Activated naive CD4-positive, alpha-beta T cell treated with anti-CD3 and anti-CD28 coated beads for 36 hours (primary cell): Measurements from ENCODE around the gene UGT3A2. TPM values are rescaled to one million over a fixed set of nuclear protein-coding genes. Genes with fewer than 3 reads are reported as not detected.
"Not testable (repeated sequence)": the region's sequence is repeated elsewhere in the genome, so short reads cannot be mapped to it uniquely, and the experiment has no call there.

Experiments
- CTCF ChIA-PET: fragments of 350-600 bp; sonication (Branson Sonifier 250); formaldehyde crosslinking; loops from one replicate; lab custom pipeline; 2021; ENCODE audit warnings: antibody characterized with exemption; lab: Charles Lee
- DNase-seq: peaks from one replicate; pipeline ENCODE4 v3.0.0-alpha.2; 2020
- H3K27ac Mint-ChIP-seq: one replicate; pipeline ENCODE4 v1.8.0; 2021; ENCODE audit warnings: mild to moderate bottlenecking, mixed read lengths
- H3K27me3 Mint-ChIP-seq: one replicate; pipeline ENCODE4 v1.8.0; 2021; ENCODE audit warnings: low read depth, mixed read lengths
- H3K36me3 Mint-ChIP-seq: one replicate; pipeline ENCODE4 v1.8.0; 2021; ENCODE audit warnings: low read depth, mixed read lengths
- H3K4me1 Mint-ChIP-seq: one replicate; pipeline ENCODE4 v1.8.0; 2021; ENCODE audit warnings: low read depth, mixed read lengths
- H3K4me3 Mint-ChIP-seq: one replicate; pipeline ENCODE4 v1.8.0; 2021; ENCODE audit warnings: mild to moderate bottlenecking, moderate library complexity, mixed read lengths
- H3K9me3 Mint-ChIP-seq: one replicate; pipeline ENCODE4 v1.8.0; 2021; ENCODE audit warnings: mixed read lengths
- intact Hi-C: fragments of 100-400 bp; cut with micrococcal nuclease; formaldehyde crosslinking; loops from one replicate; pipeline ENCODE4 v1.15.1; 2023
- total RNA-seq, 2 experiments: library from RNA; stranded (reverse); gene quantifications; one replicate each; pipeline ENCODE4 v1.2.3, GENCODE V29; 2021

The UGT3A2 gene
- total RNA-seq, 2 experiments from 2014 or later = not detected

DNA sequence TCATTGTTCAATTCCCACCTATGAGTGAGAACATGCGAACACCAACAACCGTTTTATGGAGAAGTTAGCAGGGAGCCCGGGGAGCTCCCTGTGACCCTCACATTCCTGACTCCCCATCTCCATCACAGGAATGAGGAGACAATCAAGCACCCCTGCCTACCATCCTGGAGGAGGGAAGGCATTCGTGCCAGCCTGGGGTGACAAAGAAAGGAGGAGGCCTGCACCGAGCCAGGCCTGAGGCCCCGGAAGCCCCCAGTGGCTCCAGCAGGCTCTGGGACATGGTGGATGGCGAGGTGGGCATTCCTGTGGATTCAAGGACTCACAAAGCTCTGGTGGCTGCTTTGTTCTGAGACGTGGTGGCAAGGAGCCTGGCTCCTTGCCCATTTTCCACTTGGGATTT is 39.0 kb downstream of the UGT3A2 start:
- H3K9me3 Mint-ChIP-seq = no peaks in the 10 kb centered on the region
- no peak for DNase-seq
- H3K27me3 Mint-ChIP-seq = peaks cover 5% of the 10 kb centered on the region
- H3K4me1 Mint-ChIP-seq = no peaks in the 10 kb centered on the region
- no peak overlapping the region for H3K4me3 Mint-ChIP-seq
- H3K36me3 Mint-ChIP-seq = no peaks in the 10 kb centered on the region
- no peak overlapping the region for H3K27ac Mint-ChIP-seq
- intact Hi-C loops = no loop called here
- CTCF ChIA-PET = no interaction called here

DNA sequence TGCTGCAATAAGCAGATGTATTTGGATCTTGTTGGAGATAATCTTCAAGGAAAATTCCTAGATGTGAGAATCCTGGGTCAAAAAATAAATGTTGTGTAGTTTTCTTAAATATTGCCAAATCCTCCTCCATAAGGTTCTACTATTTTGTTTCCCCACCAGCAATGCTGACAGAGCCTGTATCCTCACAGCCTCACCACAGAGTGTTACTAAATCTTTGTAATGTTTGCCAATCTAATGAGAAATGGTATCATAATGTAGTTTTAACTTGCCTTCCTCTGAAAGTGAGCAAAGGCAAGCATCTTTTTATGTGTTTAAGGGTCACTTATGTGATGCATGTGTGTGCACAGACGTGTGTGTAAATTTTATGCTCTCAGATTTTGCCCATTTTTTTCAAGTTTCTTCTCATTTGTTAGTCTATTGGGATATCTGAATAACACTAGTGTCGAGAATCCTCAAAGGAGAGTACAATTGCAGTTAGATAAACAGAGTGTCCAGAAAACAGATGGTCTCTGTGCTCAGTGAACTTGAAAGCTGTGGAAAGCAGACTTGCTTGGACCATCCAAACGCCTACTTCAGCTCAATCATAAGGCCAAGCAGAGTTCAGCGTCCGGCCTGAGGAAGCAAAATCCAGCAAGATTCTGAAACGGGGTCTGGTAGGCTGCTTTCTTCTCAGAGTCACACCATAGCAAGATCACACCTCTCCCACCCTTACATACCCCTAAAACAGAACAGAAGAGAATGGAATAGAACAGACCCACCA is 39.8 kb downstream of the UGT3A2 start:
- Mint-ChIP-seq H3K36me3 (no peaks in the 10 kb centered on the region), H3K4me1 (no peaks in the 10 kb centered on the region), H3K27ac (no peak overlapping the region), H3K9me3 (no peaks in the 10 kb centered on the region), H3K4me3 (no peak overlapping the region), H3K27me3 (peaks cover 5% of the 10 kb centered on the region)
- CTCF ChIA-PET = no interaction called here
- DNase-seq = no peak
- intact Hi-C loops = no loop called here

DNA sequence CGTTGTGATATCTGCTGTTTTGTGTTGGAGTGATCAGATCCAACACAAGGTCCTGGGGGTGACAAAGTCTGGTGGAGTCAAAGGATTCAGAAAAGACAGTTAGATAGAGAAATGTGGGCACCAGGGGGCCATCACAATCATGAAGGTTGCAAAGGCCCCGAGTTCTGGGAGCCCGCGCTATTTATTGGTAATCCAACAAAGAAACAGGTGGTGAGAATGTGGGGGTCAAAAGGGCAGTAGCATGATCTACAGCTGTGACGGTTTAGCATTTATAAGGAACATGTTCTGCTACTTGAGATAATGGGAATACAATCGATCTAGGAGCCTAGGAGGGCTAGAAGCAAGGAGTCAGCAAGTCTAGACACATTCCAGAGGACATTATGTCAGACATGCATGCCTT is 44.4 kb downstream of the UGT3A2 start:
- H3K9me3 Mint-ChIP-seq, intact Hi-C loops: not testable (repeated sequence)

DNA sequence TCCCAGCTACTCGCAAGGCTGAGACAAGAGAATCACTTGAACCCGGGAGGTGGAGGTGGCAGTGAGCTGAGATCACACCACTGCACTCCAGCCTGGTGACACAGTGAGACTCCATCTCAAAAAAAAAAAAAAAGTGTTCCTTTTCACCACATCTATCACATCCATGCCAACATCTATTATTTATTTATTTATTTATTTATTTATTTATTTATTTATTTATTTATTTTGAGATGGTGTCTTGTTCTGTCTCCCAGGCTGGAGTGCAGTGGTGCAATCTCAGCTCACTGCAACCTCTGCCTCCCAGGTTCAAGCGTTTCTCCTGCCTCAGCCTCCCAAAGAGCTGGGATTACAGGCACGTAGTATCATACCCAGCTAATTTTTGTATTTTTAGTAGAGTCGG is 47.1 kb downstream of the UGT3A2 start:
- peaks cover 12% of the 10 kb centered on the region for H3K9me3 Mint-ChIP-seq
- H3K36me3 Mint-ChIP-seq, CTCF ChIA-PET, H3K4me3 Mint-ChIP-seq, H3K27ac Mint-ChIP-seq, intact Hi-C loops, H3K27me3 Mint-ChIP-seq, DNase-seq, H3K4me1 Mint-ChIP-seq: not testable (repeated sequence)

More for the DNA sequence above, 44.4 kb downstream of the UGT3A2 start:
- not testable (repeated sequence) for H3K36me3 Mint-ChIP-seq, H3K4me3 Mint-ChIP-seq, H3K4me1 Mint-ChIP-seq, H3K27me3 Mint-ChIP-seq, DNase-seq, H3K27ac Mint-ChIP-seq
- CTCF ChIA-PET = interaction anchor here (0.6 kb wide), 1 partner anchor 601 kb away, joined by 3 read pairs; no protein-coding TSS in a partner anchor

DNA sequence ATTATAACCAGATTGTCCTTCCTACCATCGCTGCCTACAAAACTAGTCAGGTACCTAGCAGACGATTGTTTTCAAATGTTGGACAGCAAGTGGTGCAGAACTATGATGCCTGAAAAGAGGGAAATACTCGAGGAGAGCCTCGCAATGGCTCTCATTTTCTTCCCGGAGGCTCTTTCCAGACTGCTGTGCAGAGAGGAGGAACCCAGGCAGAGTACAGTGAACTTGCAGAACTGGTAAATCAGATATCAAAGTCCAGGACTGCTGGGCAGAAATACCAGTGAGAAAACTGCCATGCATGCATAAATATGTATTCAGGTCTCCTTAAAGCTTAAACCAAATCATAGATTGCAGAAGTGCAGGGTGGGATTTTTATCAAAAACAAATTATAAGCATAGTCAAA is 49.1 kb downstream of the UGT3A2 start:
- intact Hi-C loops = no loop called here
- H3K9me3 Mint-ChIP-seq = peaks cover 28% of the 10 kb centered on the region

DNA sequence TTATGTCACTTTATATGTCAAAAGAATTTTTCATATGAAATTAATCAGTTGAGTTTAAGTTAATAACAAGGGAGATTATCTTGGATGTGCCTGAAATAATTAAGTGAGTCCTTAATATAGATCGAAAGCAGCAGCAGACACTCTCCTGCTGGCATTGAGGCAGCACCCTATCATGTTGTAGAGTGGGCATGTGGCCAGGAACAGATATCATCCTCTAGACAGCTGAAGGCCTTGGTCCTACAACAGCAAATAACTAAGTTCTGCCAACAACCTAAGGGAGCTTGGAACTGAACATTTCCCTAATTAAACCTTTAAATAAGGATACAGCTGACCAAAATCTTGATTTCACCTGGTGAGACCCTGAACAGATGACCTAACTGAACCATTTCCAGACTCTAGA is 49.7 kb downstream of the UGT3A2 start:
- H3K27me3 Mint-ChIP-seq = no peaks in the 10 kb centered on the region
- DNase-seq = no peak
- CTCF ChIA-PET = no interaction called here
- no peak overlapping the region for H3K4me3 Mint-ChIP-seq
- intact Hi-C loops = no loop called here
- no peak overlapping the region for H3K27ac Mint-ChIP-seq
- H3K9me3 Mint-ChIP-seq = peaks cover 30% of the 10 kb centered on the region
- peaks cover 2% of the 10 kb centered on the region for H3K36me3 Mint-ChIP-seq
- no peaks in the 10 kb centered on the region for H3K4me1 Mint-ChIP-seq

More for the DNA sequence above, 49.1 kb downstream of the UGT3A2 start:
- no peak overlapping the region for H3K4me3 Mint-ChIP-seq
- H3K27ac Mint-ChIP-seq = no peak overlapping the region
- H3K36me3 Mint-ChIP-seq = peaks cover 2% of the 10 kb centered on the region
- no peaks in the 10 kb centered on the region for H3K27me3 Mint-ChIP-seq
- H3K4me1 Mint-ChIP-seq = no peaks in the 10 kb centered on the region
- no peak for DNase-seq
- CTCF ChIA-PET = interaction anchor here (1.0 kb wide), 1 partner anchor 91 kb away, joined by 3 read pairs; no protein-coding TSS in a partner anchor

DNA sequence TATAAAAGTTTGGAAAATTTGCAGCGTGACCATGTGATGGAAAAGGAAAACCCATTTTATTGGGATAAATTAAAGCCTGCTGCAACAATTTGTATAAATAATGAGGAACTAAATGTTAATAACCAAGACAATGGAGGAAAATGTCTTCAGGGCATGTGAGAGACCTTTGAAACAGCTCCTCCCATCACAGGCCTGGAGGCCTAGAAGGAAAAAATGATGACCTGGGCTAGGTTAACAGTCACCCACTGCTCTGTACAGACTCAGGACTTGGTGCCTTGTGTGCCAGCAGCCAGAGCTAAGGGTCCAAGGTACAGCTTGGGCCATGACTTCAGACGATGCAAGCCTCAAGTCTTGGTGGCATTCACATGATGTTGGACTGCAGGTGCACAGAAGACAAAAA is 53.5 kb downstream of the UGT3A2 start:
- intact Hi-C loops = no loop called here
- no peak overlapping the region for H3K27ac Mint-ChIP-seq
- H3K27me3 Mint-ChIP-seq = no peaks in the 10 kb centered on the region
- DNase-seq = no peak
- H3K4me3 Mint-ChIP-seq = no peak overlapping the region
- H3K36me3 Mint-ChIP-seq = peaks cover 2% of the 10 kb centered on the region
- peaks cover 33% of the 10 kb centered on the region for H3K9me3 Mint-ChIP-seq
- H3K4me1 Mint-ChIP-seq = no peaks in the 10 kb centered on the region
- CTCF ChIA-PET = no interaction called here

DNA sequence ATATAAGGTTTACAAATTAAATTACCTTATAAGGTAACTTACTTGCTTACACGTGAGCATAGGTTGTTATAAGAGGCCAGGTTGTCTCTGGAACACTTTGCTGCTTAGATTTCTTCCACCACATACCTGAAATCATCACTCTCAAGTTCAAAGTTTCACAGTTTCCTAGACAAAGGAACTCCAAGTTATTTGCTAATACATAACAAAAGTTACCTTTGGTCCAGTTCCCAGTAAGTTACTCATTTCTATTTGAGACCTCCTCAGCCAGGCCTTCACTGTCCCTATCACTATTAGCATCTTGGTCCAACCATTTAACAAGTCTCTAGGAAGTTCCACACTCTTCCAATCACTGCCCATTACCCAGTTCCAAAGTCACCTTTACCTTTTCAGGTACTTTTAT is 57.0 kb downstream of the UGT3A2 start:
- CTCF ChIA-PET = no interaction called here
- H3K27ac Mint-ChIP-seq = no peak overlapping the region
- no peaks in the 10 kb centered on the region for H3K27me3 Mint-ChIP-seq
- H3K4me1 Mint-ChIP-seq = no peaks in the 10 kb centered on the region
- DNase-seq = no peak
- H3K4me3 Mint-ChIP-seq = no peak overlapping the region
- intact Hi-C loops = no loop called here
- peaks cover 21% of the 10 kb centered on the region for H3K9me3 Mint-ChIP-seq
- H3K36me3 Mint-ChIP-seq = no peaks in the 10 kb centered on the region

DNA sequence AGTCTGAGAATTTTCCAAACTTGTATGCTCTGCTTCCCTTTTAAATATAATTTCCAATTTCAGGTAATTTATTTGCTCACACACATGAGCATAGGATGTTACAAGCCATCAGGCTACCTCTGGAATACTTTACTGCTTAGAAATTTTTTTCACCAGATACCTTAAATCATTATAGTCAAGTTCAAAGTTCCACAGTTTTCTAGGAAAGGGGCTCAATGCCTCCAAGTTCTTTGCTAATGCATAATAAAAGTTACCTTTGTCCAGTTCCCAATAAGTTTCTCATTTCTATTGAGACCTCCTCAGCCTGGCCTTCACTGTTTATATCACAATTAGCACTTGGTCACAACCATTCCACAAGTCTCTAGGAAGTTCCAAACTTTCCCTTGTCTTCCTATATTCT is 59.3 kb downstream of the UGT3A2 start:
- CTCF ChIA-PET = no interaction called here
- intact Hi-C loops = no loop called here
- H3K27ac Mint-ChIP-seq = no peak overlapping the region
- H3K4me3 Mint-ChIP-seq = no peak overlapping the region
- H3K9me3 Mint-ChIP-seq = peaks cover 3% of the 10 kb centered on the region
- no peaks in the 10 kb centered on the region for H3K36me3 Mint-ChIP-seq
- no peak for DNase-seq
- no peaks in the 10 kb centered on the region for H3K4me1 Mint-ChIP-seq
- H3K27me3 Mint-ChIP-seq = peaks cover 6% of the 10 kb centered on the region

DNA sequence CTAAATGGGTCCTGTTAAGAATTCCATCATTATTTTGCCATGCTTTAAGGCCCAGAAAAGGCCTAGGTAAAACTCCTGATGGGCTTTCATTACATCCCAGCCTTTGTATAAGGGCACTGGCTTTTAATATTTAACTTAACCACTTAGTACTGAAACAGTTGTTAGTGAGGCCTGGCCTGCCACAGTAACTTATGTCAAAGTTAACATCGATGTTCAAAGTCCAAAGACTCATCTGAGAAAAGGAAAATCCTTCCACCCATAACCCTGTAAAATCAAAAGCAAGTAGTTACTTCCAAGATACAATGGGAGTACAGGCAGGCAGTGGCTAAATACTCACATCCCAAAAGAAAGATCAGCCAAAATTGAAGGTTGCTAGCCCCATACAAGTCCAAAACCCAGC is 60.5 kb downstream of the UGT3A2 start:
- Mint-ChIP-seq H3K9me3 (peaks cover 3% of the 10 kb centered on the region), H3K4me1 (no peaks in the 10 kb centered on the region), H3K27ac (no peak overlapping the region), H3K27me3 (peaks cover 6% of the 10 kb centered on the region), H3K4me3 (no peak overlapping the region), H3K36me3 (no peaks in the 10 kb centered on the region)
- CTCF ChIA-PET = no interaction called here
- intact Hi-C loops = no loop called here
- no peak for DNase-seq

DNA sequence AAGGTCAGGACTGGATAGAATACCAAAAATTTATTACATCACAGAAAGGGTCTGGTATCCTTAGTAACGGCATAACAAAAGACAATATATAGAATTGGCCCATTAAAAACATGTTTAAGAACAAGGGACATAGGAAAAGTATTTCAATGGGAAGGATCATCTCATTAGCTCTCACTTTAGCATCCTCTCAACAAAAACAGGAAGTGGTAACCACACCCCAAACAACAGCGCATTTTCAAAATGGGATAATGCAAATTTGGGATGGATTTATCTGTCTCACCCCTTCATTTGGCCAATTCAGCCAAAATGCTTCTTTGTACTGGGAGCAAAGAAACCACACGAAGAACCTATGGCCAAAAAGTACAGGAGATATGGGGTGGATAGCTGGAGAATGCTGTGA is 65.7 kb downstream of the UGT3A2 start:
- intact Hi-C loops = no loop called here
- no peaks in the 10 kb centered on the region for H3K4me1 Mint-ChIP-seq
- no peak overlapping the region for H3K27ac Mint-ChIP-seq
- H3K9me3 Mint-ChIP-seq = no peaks in the 10 kb centered on the region
- no peak overlapping the region for H3K4me3 Mint-ChIP-seq
- H3K36me3 Mint-ChIP-seq = no peaks in the 10 kb centered on the region
- DNase-seq = no peak
- CTCF ChIA-PET = no interaction called here
- H3K27me3 Mint-ChIP-seq = peaks cover 6% of the 10 kb centered on the region

DNA sequence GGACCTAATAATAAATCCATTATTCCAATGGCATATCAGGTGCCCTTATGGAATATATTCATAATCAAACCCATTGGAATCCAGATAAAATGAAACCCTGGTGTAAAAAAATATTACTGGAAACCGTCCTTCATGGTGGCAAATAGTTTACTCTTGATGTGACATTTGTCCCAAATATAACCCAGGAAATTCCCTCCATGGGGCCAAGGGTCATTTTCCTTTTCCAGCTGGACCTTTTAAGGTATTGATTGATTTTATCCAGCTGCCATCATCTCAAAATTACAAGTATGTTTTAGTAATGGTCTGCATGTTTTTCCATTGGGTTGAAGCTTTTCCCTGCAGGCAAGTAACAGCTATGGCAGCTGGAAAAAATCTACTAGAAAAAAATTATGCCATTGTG is 67.1 kb downstream of the UGT3A2 start:
- Mint-ChIP-seq H3K4me3 (no peak overlapping the region), H3K27me3 (peaks cover 9% of the 10 kb centered on the region), H3K36me3 (no peaks in the 10 kb centered on the region), H3K9me3 (no peaks in the 10 kb centered on the region), H3K4me1 (no peaks in the 10 kb centered on the region), H3K27ac (no peak overlapping the region)
- DNase-seq = no peak
- intact Hi-C loops = no loop called here
- CTCF ChIA-PET = no interaction called here

DNA sequence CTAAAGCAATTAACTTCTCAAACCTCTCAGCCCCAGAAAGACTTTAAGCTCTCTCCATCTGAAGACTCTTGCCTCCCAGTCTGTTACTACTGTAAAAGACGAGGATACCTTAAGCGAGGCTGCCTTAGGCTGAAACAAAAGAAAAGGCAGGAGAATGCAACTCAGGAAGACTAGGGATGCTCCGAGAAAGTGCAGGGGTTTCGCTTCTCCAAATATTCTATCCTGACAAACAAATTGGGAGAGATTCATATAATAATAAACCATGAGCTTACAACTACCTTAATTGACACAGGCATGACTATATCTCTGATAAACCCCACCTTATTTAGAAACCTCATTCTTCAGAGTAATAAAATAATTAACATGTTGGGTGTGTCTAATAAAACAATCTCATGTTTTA is 70.6 kb downstream of the UGT3A2 start:
- intact Hi-C loops = no loop called here
- Mint-ChIP-seq H3K27ac (no peak overlapping the region), H3K9me3 (no peaks in the 10 kb centered on the region), H3K36me3 (no peaks in the 10 kb centered on the region), H3K27me3 (peaks cover 9% of the 10 kb centered on the region), H3K4me3 (no peak overlapping the region), H3K4me1 (no peaks in the 10 kb centered on the region)
- DNase-seq = no peak
- CTCF ChIA-PET = no interaction called here
